Measurements from ENCODE around the gene NHLRC3.

Gene NHLRC3

DNA sequence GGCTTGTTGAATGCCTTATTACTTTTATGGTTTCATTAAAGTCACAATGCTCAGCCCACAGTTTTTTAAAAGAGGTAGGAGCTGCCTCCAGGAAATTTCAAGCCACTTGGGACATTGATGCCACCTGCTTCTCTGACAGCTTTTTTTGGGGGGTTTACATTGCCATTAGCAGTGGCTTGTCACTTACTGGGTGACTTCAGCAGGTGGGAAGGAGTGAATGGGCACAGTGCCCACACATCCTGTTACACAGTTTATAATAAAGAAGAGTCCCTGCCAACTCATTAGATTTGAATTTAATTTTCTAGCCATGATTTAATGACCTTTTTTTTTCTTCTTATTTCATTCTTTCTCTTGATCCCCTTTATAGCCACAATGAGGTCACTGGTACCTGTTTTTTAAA lies 61.0 kb downstream of the NHLRC3 start:
- POLR2A ChIA-PET: no interaction called here
- H3K4me3 ChIP-seq (ENCODE audit: low read depth, low read length): no peak overlapping the region
- DNase-seq (ENCODE audit: low read depth, low spot score): no peak
- CTCF ChIA-PET: no interaction called here
- TF ChIP-seq, protein P1, sequence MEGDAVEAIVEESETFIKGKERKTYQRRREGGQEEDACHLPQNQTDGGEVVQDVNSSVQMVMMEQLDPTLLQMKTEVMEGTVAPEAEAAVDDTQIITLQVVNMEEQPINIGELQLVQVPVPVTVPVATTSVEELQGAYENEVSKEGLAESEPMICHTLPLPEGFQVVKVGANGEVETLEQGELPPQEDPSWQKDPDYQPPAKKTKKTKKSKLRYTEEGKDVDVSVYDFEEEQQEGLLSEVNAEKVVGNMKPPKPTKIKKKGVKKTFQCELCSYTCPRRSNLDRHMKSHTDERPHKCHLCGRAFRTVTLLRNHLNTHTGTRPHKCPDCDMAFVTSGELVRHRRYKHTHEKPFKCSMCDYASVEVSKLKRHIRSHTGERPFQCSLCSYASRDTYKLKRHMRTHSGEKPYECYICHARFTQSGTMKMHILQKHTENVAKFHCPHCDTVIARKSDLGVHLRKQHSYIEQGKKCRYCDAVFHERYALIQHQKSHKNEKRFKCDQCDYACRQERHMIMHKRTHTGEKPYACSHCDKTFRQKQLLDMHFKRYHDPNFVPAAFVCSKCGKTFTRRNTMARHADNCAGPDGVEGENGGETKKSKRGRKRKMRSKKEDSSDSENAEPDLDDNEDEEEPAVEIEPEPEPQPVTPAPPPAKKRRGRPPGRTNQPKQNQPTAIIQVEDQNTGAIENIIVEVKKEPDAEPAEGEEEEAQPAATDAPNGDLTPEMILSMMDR (IDR thresholded peaks at IDR 0.05; ENCODE audit: insufficient read depth, low read length, missing control alignments): no peak
